NCI-H510A treated with DMSO at 0.1 percent for 48 hours (cell line): Measurements from ENCODE around the gene TK2.
"Not testable (repeated sequence)": the region's sequence is repeated elsewhere in the genome, so short reads cannot be mapped to it uniquely, and the experiment has no call there.

Experiments used
- DNase-seq: peaks from one replicate; lab custom pipeline; 2025; lab: John Stamatoyannopoulos, UW

Gene TK2

DNA sequence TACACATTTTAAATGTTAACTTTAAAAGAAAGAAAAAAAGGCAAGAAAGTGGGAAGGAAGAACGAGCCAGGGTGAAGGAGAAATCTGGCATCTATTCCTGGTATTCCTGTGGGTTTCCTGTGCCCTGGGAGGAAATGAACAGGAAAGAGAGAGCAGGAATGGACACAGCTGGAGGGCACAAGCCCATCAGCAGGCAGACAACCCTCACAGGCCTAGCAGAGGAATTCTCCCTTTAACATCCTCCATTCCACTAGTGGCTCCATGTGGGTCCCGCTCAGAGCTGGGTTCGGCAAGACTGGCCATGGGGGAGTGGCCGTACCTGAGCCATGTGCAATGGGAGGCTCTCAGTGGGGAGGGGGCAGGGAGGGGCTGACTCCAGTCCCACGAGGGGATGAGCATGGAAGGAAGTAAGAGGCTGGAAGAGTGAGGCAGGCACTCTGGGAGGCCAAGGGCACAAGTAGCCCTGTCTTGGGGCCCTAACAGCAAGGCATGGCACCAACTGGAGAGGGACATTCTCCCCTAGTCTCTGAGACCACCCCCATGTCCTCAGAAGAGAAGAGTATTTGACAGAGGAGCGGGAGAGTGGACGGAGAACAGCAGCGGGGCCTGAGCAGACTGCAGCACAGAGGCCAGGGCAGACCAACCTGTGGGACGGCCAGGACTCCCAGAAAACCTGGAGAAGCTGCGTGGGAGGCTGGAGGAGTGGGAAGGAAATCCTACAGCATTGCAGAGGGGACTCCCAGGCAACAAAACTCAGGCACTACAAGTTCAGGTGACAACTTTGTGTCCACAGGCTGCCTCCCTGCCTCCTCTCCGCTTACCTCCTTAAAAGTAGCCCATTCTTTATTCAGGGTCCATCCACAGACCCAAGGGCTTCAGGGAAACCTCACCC is 30.2 kb downstream of the TK2 start:
- DNase-seq, result no peak

DNA sequence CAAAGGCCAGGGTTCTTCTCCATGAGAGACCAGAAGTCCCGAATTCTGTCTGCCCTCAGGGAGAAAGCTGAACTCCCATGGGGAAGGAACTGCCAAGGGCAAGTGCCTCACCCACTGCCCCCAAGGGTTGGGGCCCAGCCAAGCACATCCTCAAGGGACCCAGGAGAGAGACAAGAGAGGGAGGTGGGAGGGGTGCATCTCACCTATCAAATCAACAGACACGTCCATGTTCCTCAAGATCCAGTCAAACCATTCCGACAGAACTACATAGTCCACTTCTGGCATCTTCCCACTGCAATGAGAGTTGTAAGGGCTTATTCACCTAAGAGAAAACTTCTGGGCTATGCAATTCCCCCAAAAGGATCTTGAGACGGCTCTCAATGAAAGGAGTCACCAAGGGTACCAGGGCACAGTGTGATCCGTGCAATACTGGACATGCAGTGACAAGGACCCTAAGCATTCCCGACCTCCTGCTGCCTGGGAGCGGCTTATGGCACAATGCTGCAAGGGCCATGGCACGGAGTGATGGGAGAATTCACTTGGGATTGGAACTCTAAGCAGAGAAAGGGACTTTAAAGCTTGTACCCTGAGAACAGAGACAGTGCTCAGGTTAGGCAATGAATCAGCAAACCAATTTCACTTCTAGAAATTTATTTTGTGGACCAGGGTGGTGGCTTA is 32.2 kb downstream of the TK2 start:
- no peak for DNase-seq

DNA sequence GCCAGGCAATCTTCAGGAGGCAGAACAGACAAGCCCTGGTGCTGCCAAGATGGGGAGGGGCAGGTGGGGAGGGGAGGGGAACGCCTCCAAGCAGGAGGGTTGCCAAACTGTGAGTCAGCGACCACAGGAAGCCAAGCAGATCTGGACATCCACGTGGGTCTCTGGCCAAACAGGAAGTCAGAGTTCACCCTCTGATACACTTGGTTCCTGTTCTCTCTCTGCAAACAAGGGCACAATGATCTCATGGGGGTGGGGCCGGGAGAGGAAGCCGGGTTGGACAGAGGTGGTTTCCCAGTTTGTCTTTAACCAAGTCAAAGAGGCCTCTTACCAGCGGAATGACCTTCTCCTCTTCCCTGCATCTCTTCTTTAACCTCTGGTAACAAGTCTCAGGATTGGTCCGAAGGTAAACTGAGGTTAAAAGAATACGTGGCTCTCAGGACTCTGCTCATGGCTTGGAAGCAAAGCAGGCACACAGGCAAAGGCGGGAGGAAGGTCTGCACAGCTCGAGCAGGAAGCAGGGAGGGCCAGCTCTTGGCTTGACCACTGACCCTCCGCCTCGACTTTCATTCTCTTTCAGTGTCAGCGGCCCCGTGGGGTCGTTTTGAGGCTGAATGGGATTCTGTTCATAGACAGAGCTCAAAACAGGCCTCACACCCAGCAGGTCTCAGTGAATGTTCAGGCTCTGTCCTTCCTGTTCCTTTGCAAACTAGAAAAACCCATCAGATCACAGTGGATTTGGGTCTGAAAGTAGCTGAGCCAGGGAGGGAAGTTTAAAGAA is 32.9 kb downstream of the TK2 start:
- DNase-seq, result peak; percentile 80

DNA sequence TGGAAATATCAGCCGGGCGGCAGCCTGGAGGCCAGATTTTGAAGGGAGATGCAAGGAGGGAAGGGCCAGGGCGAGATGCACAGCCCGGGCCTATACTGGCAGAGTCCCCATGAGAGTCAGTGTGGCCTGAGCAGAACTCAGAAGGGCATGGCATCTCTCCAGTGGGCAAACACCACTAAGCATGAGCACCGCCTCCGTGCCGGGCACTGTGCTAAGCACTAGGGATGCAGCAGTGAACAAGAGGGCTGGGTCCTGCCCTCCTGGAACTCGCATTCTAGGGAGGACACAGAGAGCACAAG is 33.5 kb downstream of the TK2 start:
- DNase-seq, result no peak

DNA sequence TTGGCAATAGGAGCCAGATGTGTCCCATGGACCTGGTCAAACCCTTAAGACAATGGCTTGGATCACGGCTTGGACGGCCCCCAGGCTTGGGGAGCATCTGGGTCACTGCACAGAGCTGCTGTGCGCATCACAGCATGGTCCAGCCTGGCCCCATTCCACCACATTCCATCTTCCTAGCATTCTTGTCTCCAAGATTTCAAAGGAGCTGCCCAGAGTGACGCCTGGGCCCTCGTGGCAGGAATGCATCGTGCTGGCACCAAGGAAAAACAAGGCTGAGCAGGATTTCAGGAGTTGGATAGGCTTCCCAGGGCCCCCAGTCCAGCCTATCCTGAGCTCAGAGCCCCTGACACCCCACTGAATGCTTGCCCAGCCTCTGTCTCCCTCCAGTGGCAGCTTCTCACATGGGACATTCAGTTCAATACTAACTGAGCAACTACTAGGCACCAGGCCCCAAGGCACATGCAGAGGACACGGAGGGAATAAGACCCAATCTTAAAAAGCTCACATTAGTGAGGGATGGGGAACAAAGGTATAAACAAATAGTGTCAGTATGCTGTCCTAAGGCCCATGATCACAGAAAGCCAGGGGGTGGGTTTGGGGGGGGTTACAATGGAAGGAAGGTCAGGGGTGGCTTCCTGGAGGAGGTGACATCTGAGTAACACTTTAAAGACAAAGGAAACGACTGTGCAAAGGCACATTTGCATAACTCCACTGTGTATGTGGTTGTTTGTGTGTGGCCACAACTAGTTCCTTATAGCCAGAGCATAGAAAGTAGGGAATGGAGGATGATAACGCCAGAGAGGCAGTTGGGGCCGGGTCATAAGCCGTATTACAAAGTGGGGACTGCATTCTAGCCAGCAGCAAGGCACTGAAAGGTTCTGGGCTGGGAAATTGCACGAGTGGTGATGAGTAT is 34.1 kb downstream of the TK2 start:
- DNase-seq, result no peak

DNA sequence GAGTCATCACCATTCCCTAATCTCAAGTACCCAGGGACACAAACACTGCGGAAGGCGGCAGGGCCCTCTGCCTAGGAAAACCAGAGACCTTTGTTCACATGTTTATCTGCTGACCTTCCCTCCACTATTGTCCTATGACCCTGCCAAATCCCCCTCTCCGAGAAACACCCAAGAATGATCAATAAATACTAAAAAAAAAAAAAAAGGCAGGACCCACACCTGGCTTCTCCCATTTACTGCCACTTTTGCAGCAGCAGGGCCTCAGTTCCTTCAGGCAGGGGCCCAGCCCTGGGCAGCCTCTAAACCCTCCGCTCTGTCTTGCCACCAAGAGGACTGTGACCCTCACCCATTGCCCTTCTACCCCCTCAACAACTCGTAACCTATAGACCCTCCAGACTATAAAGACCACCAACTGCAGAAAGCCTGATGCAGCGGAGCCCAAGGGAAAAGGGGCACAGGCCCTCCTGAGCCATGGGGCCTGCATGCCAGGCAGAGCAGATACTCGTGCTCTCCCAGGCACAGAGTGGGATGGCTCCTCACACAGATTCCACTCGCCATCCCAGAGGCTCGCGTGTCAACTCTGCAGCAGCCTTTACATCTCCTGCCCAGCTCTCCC is 34.8 kb downstream of the TK2 start:
- not testable (repeated sequence) for DNase-seq

DNA sequence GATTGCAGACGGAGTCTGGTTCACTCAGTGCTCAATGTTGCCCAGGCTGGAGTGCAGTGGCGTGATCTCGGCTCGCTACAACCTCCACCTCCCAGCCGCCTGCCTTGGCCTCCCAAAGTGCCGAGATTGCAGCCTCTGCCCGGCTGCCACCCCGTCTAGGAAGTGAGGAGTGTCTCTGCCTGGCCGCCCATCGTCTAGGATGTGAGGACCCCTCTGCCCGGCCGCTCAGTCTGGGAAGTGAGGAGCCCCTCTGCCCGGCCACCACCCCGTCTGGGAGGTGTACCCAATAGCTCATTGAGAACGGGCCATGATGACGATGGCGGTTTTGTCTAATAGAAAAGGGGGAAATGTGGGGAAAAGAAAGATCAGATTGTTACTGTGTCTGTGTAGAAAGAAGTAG is 35.5 kb downstream of the TK2 start:
- not testable (repeated sequence) for DNase-seq

DNA sequence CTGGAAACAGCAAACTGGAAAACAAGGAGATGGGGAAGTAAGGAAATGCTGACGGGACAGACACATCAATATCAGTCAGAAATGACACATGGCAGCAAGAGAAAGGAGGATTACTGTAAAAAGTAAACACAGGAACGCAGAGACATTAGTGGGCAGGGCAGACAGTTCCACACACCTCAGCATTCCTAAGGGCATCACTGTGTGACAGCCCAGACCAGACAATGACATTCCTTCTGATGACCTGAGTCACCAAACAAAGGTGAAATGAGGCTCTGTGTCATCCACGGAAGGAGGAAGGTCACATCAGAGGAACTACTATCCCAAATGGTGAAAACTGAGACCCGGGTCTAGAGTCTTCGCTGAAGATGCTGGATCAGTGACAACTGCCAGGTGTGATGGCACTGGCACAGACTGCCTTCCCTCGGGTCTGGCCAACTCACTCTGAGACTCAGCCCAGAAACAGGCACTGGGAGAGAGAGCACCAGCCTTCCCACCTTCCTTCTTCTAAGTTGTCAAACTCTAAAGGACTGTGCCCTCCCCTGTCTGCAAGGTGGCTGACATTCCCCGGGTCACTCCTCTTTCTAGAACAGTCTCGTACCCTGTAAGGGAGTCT is 36.7 kb downstream of the TK2 start:
- DNase-seq, result no peak

DNA sequence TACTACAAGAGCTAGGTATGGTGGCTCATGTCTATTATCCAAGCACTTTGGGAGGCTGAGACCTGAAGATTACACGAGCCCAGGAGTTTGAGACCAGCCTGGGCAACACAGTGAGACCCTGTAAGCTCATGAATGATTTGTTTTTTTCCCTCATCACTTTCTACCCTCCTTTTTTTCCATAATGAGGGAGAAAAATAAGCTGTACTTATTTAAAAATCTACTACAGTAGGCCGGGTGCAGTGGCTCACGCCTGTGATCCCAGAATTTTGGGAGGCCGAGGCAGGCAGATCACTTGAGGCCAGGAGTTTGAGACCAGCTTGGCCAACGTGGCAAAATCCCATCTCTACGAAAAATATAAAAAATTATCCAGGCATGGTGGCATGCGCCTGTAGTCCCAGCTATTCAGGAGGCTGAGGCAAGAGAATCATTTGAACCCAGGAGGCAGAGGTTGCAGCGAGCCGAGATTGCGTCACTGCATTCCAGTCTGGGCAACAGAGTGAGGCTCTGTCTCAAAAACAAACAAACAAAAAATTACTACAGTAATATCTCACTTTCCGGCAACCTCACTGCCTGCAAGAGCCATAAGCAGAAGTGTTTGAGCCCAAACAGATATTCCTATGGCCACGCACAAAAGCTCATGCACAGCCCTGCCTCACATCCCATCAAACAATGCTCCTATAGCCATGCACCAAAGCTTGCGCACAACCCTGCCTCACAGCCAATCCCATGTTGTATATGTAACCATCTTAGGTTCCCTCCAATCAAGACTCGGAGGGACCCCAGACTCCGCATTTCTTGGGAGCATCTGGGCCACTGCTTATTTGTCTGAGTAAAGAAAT is 37.4 kb downstream of the TK2 start:
- no peak for DNase-seq

DNA sequence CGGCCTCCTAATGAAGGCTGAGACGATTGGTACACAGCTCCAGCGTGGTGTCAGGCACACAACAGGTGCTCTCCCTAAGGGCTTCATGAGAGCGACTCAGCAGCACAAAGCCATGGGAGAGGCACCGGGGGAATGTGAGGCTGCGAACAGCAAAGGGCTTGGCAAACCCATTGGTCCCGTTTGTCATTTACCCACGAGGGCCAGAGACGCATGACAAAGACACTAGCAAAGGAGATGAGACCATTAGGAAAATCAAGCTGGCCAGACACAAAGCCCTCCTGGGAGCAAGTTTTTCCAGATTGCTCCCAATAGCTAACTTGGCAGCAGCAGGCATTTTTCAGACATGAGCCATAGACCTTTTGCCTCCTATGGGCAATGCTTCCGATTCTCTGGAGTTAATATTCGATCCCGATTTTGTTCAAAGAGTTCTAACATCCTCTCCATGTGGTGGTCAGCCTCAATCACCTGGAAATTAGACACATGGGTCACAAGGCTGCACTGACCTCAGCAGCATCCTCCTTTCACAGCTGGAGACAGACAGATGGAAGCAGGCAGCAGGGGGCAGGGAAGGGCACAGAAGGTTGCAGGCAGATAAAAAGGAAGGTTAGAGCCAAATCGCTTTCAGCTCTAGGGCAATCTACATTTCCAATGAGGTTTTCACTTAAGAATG is 38.2 kb downstream of the TK2 start:
- no peak for DNase-seq

DNA sequence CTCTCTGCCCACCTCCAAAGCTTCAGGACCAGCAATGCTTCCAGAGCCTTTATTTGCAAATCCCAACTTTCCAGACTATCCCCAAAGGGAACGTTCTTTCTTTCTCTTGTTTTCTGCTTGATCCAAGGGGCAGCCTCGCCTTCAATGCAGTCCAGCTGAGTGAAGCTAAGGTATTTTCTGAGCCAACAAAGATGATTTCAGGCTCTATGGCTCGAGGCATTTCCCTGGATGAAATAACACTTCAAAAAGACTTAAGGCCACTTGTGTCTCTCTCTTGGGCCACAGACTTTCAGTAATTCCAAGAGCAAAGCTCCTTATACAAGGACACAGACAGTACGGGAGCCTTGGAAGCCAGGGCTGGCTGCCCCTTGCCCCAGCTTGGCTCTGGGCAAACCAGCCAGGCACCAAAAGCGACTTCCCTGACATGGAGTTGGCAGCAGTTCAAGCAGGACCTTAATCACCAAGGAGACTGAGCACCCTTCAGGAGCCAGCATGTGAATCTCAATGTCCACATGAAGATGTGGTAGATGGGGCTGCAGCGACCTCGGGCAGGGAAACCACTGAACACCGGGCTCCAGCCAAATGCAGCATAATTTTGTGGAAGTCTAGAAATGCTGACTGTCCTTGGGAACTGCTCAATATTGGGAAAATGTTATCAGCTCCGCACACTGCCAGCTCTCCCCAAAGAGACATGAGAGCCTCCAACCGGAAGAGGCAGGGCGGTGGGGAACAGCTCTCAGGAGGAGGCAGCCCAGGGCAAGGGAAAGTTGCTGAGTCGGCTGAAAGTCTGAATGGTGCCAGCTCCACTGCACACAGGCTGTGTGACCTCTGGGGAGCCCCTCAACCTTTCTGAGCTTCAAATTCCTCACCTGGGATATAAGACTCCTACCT is 39.0 kb downstream of the TK2 start:
- DNase-seq, result peak; percentile 2

DNA sequence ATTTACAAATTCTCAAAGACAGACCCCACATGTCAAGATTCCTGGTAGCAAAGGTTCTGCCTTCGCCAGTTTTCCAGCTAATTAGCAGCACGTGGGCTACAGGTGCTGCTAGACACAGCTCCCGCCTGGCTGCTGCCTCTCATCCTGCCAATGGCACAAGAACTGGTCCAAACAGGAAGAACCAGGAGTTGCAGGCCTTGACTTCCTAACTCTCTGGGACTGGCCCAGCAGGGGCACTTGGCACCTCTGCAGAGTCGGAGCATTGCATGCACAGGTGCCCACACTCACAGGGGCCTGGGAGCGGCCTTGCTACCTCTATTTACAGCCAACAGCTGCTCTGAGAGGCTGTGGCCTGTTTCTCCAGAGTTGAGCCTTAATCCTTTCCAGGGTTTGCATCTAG is 39.6 kb downstream of the TK2 start:
- no peak for DNase-seq

DNA sequence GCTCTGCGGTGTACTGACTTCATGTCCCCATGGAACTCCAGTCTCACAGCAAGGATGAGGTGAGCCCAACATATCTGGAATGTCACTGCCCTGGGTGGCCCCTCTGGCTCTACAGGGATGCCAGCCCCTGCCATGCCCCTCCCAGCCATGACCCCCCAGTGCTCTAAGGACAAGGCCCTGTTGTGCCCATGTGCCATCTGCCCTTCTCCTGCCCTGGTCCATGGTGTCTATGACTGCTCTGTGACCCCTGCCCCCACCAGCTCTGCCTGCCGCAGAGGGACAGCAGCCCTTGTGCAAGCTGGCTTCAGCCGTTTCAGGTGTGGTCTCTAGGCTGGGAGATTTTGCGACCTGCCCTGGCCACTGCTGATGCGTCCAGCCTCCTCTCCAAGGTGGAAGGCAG is 40.3 kb downstream of the TK2 start:
- DNase-seq, result no peak

DNA sequence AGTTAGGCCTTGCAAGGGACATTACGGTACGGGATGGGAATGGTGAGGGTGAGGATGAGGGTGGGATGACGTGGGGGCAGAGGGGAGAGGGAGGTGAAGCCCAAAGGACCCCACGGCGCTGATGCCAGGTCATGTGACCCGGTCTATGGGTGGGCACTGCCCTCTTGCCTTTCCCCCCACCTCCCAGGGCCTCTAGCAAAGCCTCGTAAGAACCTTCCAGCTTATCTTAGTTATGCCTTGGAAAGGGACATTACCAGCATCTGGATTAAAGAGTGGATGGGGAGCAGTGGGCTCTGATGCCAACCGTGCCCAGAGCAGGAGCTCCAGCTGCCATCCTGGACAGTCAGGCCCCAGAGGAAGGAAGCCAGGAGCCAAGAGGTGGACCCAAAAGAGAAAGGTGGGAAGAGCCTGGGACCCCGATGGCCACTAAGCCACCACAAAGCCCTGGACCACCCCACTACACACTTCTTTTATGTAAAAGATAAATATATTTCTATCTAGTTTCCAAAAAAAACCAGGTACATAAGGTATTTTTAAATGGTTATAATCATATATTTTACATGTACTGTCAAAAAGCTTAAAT is 40.9 kb downstream of the TK2 start:
- DNase-seq, result no peak

DNA sequence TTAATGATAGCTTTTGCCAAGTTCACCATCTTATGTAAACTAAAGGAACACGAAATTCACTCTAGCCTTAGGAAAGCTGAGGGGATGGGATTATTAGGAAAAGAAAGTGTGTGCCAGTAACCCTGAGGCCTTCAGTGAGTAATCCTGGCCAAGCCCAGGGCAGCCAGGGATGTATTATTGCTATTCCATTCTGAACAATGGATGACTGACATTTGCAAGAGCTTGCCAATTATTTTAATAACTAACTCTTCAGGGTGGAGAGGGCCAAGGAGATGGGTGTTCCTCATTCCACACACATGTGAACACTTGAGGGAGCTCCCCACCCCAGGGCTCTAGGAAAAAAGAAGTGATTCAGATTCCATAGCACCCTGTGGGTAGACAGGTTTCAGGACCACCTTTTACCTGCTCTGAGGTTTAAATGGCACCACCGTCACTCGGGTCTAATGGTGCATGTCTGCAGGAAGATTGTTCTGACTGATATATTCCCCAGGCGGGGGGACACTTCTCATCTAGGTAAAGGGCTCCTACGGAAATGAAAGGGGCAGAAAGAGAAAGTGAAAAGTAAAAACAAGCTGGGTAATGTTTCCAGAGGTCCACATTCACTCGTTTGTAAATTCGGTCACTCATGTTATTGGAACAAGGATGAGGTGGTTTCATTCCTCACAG is 41.5 kb downstream of the TK2 start:
- DNase-seq, result no peak

DNA sequence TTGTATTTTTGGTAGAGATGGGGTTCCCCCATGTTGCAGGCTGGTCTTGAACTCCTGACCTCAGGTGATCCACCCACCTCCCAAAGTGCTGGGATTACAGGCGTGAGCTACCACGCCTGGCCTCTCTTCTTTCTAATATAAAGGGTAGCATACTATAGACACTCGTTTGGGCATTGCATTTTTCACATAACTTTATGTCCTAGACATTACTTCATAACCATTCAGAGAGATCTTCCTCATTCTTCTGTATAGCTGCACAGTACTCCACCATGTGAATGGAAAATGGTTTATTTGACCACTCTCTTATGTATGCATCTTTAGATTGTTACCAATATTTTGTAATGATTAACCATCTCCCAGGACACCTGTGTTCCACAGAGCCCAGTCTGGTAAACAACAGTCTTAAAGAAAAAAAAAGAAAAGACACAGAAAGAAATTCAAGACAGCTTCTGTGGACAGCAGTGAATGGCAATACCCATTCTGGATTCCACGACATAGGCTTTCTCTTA is 42.1 kb downstream of the TK2 start:
- DNase-seq, result no peak

DNA sequence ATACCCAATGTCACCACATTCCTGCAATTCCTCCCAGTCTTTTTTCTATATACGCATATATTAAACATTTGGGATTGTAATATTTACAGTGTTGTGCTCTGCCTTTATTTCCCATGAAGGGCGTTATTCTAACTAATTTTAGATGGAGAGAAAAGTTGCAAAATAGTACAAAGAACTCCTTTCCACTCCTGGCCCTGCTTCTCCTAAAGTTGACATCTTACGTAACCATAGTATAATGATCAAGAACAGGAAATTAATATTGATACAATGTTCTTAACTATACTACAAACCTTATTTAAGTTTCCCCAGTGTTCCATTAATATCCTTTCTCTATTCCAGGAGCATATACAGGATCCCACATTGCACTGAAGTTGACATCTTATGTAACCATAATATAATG is 46.3 kb downstream of the TK2 start:
- no peak for DNase-seq
